ENCODE measurements around the gene SLC26A3.

Gene SLC26A3

DNA sequence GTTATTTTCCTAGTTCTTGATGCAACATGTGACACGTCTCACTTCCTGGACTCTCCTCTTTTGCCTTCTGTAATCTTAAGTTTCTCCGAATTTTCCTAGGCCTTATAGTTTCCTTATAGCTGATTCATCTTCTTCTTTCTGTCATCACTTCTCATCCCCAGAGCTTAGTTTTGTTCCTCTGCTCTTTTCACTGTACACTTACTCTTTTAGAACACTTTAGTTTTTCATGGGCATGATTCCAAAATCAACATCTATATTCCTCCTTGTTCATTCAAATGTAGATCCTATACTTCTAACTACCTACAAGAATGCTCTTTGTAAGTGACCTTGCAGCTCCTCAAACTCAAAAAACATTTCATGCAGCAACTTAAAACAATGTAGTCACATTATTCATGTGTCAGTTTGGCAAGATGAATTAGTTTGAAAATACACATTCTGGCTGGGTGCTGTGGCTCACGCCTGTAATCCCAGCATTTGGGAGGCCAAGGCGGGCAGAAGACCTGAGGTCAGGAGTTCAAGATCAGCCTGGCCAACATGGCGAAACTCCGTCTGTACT, 13.1 kb upstream of the SLC26A3 start:
- DNase-seq (ENCODE audit: low spot score) = no peak

DNA sequence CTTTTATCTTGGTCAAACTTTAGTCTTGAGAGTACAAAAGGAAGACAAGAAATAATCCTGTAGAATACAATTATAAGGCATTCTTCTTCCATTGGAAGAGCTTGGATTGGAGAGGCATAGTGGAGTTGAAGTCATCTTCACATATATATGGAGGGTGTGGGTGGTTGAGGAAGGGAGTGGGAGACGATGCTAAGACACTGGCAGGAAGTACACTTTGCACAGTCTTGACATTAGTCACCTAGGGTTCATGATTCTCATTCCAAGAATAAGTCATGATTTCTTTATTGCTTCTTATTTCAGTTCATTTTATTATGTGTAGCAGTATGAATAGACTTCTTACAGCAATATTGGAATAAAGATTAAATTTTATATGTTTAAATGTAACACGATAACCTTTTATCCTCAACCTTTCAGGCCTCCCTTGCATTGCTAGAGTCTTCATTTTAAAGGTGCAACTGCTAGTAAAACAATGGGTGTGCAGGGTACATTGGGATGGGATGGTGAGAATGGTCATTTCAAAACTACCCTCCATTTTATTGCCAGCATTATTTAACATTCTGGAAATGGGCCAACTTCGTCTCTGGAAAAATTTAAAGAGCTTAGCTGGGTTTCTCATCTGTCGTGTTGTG, 12.3 kb upstream of the SLC26A3 start:
- no peak for DNase-seq (ENCODE audit: low spot score)

DNA sequence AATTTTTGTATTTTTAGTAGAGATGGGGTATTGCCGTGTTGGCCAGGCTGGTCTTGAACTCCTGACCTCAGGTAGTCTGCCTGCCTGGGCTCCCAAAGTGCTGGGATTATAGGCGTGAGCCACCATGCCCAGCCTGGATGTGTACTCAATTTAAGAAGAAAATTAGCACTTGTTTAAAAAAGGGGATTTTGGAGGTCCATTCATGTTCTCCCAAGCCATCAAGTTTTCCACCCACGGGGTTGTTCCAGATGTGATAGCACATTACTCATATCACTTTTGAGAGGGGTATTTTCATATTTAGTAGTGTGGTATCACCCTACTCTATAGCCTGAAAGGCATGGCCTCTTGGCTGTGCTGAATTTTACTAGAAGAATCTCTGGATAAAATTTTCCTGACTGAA, 10.5 kb upstream of the SLC26A3 start:
- DNase-seq (ENCODE audit: low spot score) = no peak

DNA sequence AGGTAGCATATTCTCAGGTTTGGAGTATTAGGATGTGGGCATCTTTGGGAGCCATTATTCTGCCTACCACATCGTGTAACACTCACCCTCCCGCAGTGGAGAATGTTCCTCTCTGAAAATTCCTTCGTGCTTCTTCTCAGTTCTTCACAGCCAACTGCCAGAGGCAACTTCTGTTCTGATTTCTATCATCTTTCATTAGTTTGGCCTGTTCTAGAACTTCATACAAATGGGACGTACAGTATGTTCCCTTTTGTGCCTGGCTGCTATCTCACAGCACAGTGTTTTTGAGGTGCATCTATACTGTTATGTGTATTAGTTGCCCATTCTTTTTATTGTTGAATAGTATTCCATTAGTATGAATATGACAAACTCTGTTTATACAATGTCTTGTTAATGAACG, 8.9 kb upstream of the SLC26A3 start:
- no peak for DNase-seq (ENCODE audit: low spot score)

DNA sequence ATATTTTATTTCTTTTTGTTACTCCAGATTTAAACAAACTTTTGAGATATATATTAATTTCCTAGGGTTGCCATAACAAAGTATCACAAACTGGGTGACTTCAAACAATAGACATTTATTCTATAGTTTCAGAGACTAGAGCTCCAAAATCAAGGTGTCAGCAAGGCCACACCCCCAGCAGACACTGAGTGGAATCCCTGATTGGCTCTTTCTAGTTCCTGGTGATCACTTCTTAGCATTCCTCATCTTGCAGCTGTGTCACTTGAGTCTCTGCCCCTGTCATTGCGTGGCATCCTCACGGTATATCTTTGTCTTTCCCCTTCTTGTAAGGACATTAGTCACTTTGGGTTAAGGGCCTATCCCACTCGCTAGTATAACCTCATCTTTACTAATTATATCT, 7.6 kb upstream of the SLC26A3 start:
- DNase-seq (ENCODE audit: low spot score) = no peak

DNA sequence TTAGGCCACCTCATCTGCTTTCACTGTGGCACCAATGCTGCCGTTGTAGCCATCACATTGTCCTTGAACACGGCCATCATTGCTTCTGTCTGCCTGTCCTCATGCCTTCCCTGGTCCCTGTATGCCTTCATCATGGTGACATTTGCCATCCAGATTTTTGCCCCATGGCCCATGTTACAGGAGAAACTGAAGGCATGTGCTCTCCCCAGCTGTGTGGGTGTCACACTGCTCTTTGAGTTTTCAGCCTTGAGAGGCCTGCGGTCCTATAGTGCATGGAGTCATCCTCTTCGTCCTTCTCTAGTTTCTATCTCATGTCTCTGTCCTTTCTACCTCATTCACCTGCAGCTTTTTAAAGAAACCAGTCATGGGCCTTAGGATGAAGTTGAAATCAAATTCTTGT, 6.2 kb upstream of the SLC26A3 start:
- DNase-seq (ENCODE audit: low spot score) = no peak

DNA sequence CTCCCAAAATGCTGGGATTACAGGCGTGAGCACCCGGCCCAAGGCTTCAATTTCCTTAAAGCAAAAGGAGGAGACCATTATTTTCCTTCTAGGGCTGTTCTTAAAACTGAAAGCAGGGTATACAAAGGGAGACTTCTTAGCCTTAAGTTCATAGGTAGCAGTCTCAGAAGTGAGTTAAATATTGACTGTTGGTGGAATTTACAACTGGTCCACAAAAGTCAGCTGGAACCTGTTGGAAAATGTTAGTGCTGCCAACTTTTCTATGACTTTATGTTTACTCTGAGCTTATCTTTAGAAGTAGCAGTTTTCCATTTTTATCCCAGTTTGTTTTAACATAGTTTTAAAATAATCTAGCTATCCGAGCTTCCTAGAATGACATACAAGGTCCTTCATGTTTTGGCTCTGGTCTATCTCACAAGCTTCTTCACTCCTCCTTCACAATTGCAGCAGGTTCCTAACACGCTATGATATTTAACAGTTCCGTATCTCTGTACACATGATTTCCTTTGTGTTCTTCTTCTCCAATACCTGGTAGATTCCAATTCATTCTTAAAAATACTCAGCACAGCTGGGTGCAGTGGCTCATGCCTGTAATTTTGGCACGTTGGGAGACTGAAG, 3.3 kb downstream of the SLC26A3 start:
- no peak for DNase-seq (ENCODE audit: low spot score)

DNA sequence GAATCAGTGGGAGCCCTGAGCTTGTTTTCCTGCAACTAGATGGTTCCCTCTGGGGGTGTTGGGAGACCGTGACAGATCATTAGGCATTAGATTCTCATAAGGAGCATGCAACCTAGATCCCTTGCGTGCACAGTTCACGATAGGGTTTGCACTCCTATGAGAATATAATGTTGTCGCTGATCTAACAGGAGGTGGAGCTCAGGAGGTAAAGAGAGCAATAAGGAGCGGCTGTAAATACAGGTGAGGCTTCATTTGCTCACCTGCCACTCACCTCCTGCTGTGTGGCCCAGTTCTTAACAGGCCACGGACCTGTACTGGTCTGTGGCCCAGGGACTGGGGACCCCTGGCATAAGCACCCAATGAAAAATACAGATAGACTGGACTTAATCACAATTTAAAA, 10.7 kb downstream of the SLC26A3 start:
- DNase-seq (ENCODE audit: low spot score) = no peak

DNA sequence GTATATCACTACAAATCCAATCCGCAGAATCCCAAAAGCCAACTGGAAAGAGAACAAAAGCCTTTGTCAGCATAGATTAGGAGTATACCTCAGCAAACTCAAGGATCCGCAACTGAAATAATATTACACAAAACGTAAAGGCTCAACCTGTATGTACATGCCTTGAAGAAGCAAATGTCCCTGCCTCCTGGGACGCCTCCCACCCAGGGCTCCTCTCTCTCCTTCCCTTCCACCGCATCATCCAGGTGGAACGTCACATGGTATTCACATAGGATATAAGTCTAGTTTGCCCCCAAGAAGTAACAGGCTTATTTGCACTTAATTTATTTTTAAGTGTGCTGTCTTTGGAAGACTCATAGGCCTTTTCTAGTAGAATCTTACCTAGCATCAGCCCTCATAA, 13.4 kb downstream of the SLC26A3 start:
- DNase-seq (ENCODE audit: low spot score) = no peak

DNA sequence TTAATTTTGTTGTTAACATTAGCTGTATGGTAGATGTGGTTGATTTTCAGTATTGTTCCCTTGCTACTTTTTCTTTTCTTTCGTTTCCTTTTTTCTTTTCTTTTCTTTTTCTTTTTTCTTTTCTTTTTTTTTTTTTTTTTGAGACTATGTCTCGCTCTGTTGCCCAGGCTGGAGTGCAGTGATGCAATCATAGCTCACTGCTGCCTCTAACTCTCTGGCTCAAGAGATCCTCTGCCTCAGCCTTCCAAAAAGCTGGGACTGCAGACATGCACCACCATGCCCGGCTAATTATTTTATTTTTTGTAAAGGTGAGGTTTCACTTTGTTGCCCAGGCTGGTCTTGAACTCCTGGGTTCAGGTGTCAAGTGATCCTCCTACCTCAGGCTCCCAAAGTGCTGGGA, 14.4 kb downstream of the SLC26A3 start:
- no peak for DNase-seq (ENCODE audit: low spot score)

DNA sequence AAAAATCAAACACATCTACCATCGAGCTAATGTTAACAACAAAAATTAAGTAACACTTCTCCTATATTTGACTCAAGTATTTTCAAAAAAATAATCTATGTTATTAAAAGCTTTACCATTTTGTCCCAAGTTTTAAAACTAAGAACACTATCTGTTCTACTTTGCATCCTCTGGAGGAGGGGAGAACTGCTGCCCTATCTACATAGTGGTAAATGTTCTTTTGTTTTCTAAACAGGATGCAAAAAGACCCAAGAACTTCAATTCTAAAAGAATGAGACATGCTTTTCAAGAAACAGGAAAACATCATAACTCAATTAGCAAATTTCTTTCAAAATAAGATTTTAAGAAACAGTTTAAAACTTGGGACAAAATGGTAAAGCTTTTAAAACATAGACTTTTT, 14.8 kb downstream of the SLC26A3 start:
- DNase-seq (ENCODE audit: low spot score) = no peak

DNA sequence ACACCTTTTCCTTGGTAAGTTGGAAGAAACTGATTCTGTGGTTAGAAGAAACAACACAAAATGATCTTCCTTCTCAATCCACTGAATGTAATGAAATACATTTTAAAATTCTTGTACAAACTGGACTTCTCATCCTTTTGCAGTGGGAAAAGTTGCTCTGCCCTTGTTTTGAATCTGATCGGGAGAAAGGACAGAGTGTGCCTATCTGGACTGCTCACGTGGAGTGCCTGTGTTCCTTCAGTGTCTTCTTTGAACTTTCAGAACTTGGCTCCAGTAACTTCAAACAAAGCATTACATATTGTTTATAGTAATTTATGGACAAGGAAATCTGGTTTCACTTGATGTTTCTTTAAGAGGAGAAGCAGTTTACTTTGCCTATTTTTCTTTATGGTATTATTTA, 17.1 kb downstream of the SLC26A3 start:
- DNase-seq (ENCODE audit: low spot score) = no peak

DNA sequence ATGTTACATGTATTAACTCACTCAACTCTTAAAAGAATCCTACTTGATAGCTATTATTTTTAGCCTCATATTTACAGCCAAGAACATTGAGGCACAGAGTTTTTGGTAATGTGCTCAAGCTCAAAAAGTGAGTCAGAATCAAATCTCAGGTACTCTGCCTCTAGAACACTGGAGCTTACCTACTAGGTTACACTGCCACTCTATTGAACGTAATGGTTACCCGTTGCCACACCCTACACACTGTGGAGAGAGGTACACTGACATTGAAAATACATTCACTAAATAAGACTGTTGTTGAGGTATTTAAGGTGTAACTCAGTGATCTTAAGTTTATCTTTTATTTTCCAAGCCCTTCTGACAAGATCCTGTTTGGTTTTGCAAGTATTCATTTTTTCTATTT, 17.9 kb downstream of the SLC26A3 start:
- DNase-seq (ENCODE audit: low spot score) = no peak

DNA sequence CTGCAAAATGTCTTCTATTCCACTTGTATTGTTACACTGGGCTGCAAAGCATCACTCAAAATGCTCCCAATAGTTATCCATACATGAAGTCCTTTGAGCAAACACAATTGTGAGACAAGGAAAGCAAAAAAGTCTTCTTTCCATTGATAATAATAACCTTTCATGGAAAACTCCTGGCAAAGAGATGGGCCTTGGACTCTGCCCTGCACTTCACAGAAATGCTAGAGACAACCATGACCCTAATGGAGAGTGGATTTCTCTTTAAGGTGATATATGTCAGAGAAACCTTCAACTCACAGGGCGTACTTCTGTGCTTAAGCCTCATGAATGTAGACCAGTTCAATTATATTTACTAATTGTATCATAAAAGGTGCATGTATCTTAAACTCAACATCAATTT, 19.4 kb downstream of the SLC26A3 start:
- DNase-seq (ENCODE audit: low spot score) = no peak

DNA sequence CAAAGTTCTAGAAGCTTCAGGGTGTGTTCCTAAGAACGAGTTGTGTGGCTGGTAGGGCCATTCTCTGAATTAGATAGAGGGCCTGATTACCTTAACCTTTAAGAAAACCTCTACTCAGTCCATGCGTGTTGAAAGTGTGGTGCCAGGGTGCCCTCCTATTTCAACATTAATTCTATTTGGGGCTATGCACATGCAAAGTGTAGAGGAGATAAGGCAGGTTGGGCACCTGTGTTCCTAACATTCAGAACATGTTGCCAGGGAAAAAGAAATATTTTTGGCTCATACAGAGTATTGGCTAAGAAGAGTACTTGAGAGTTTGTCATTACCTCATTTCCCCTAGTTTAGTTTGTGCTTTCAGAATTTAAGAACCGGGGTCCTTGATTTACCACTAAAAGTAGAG, 20.6 kb downstream of the SLC26A3 start:
- DNase-seq (ENCODE audit: low spot score) = no peak

DNA sequence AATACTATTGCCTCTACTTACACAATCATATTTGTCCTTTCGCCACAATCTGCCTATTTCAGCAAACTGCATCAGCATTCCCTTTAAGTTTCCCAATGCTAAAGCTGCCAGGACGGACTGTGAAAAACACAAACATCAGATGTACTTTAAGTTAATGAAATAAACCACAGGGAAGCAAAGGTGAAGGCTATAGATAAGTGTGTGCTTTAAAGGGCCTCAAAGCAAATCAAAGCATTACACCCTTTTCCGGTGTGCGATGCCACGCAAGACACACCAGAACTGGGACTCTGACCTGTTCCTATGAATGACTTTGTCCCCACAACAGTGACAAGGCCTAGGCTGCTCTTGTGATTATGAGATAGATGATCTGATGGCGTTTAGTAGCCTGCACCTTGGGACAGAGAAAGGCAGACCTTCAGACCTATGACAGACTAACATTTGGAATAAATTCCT, 23.4 kb downstream of the SLC26A3 start:
- DNase-seq (ENCODE audit: low spot score) = no peak

DNA sequence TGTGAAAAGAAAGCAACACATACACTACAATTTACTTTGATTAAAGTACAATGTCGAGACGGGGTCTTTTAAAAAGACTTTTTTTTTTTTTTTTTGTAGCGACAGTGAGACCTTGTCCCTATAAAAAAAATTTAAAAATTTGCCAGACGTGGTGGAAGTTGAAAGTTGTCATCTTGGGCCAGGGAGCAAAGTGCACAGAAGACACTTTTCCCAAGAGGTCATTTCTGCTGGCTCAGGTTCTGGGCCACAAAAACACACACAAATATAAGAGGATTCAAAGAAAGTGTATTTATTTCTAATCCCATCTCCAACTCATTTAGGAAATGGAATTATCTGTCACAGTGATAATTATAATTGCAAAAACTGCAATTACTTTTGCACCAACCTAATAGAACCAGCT, 24.7 kb downstream of the SLC26A3 start:
- no peak for DNase-seq (ENCODE audit: low spot score)

DNA sequence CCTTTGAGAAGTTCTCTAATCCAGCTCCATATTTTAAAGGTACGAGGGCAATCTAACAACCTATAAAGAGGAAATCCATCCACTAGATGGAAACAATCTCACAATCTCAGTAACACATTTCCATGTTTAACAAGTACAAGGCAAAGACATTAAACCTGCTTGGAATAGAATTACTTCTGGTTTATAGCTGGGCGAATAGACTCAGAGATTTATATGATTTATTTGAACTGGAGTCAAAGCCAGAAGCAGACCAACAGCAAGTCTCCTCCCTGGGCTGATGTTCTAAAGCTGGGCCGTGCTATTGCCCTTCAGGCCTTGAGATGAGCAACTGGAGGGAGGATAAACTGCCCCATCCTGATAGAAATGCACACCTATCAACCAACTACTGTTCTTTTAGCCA, 25.3 kb downstream of the SLC26A3 start:
- DNase-seq (ENCODE audit: low spot score) = no peak

DNA sequence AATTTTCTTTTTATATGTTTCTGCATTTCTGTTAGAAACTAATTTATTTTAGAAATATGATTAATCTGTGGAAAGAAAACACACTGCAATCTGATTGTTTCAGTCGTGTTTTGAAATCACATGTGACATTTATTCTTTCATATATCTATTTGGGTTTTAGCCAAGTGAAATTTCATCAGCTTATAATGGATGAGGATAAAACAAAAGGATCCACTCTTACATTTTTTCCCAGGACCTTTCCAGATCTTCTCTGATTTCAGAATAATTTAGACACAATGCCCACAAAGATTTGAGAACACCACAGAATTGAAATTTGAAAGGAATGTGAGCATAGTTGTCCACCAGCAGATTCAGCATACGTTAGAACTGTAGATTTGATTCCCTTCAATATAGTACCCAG, 30.0 kb downstream of the SLC26A3 start:
- no peak for DNase-seq (ENCODE audit: low spot score)

DNA sequence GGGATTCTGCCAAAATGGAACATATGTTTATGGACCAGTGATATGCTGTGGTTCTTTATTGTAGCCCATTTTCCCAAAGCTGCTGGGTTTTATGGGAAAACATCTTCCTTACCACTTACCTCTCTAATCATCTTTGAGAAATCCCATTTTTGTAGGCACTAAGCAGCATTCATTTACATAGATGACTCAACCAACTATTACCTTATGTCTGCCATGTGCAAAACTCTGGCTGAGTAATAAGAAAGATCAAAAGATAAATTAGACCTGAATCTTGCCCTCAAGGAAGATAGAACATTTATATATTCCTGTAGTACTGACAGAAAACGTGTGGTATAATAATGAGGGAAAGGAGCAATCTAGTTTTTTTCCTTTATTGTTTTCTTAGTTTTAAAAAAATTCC, 34.8 kb downstream of the SLC26A3 start:
- DNase-seq (ENCODE audit: low spot score) = no peak

DNA sequence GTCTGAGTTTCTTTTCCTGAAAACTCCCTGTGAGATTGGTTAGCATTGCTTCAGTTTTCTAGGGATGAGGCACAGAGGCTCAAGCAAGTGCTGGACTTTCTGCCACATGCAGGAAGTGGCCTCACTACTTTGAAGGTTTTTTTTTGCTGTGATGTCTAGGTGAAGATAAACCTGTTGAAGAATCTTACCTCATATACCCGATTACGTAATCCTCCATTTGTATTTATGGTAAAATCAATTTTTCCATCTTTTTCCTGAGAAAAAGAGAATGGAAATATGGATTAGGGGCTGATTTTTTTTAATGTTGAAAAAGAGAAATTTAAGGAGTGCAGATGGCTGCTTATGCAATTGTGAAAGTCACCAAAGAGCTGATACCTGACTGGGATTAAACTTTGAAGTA, 35.6 kb downstream of the SLC26A3 start:
- DNase-seq (ENCODE audit: low spot score) = no peak

DNA sequence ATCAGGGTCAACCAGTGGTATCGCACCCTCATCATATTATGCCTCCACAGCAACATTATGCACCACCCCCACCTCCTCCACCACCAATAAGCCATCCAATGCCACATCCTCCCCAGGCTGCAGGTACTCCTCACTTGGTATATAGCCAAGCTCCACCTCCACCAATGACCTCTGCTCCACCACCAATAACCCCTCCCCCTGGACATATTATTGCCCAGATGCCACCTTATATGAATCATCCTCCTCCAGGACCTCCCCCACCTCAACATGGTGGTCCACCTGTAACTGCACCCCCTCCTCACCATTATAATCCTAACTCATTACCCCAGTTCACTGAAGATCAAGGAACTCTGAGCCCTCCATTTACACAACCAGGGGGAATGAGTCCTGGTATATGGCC, 44.4 kb downstream of the SLC26A3 start:
- DNase-seq (ENCODE audit: low spot score) = no peak

DNA sequence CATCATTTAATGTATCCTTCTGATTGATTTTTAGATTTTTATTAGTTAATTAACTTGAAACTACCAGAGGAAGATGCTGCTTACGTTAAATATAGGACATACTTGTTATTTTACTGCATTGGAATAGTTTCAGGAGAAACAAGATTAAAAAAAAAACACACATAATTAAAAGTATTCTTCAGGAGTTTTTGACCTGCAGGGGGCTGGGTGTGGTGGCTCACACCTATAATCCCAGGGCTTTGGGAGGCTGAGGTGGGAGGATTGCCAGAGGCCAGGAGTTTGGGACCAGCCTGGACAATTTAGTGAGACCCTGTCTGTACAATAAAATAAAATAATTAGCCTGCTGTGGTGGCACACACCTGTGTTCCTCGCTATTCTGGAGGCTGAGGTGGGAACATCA, 48.4 kb downstream of the SLC26A3 start:
- DNase-seq (ENCODE audit: low spot score) = no peak

DNA sequence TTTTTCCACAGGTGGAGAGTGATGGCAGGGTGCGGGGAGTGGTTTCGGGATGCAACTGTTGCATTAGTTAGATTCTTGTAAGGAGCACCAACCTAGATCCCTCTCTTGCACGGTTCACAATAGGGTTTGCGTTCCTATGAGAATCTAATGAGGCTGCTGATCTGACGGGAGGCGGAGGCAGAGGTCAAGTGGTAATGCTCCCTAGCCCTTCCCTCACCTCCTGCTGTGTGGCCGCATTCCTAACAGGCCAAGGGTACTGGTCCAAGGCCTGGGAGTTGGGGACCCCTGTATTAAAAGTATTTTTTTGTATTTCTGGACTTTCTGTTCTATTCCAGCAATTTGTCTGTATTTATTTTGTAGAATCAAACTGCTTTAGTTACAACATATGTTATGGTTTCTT, 51.9 kb downstream of the SLC26A3 start:
- DNase-seq (ENCODE audit: low spot score) = no peak
